Calu3 (cell line): ENCODE results near the gene NEK3. TPM values are rescaled to one million over a fixed set of nuclear protein-coding genes. Genes with fewer than 3 reads are reported as not detected.

ENCODE experiments used
- BruUV-seq: library from RNA; stranded (reverse); fragments of 400-500 nt; replicated peaks from 2 replicates; lab custom pipeline; 2021; lab: Mats Ljungman, UMichigan
- CTCF ChIA-PET: fragments of 300-600 bp; sonication (Branson Sonifier 250); formaldehyde crosslinking; loops from one replicate; lab custom pipeline; 2022; ENCODE audit warnings: antibody characterized with exemption; lab: Charles Lee
- DNase-seq: peaks from one replicate; pipeline ENCODE4 v3.0.0; 2022
- H3K27ac Mint-ChIP-seq: one replicate; pipeline ENCODE4 v1.8.0; 2022; ENCODE audit warnings: mixed read lengths; ENCODE audit not compliant: unreplicated experiment
- H3K27me3 Mint-ChIP-seq: one replicate; pipeline ENCODE4 v1.8.0; 2022; ENCODE audit warnings: mixed read lengths; ENCODE audit not compliant: unreplicated experiment
- H3K36me3 Mint-ChIP-seq: one replicate; pipeline ENCODE4 v1.8.0; 2022; ENCODE audit warnings: mild to moderate bottlenecking, moderate library complexity, mixed read lengths; ENCODE audit not compliant: insufficient read depth, unreplicated experiment
- H3K4me1 Mint-ChIP-seq: one replicate; pipeline ENCODE4 v1.8.0; 2022; ENCODE audit warnings: mild to moderate bottlenecking, low read depth, mixed read lengths; ENCODE audit not compliant: unreplicated experiment
- H3K4me3 Mint-ChIP-seq: one replicate; pipeline ENCODE4 v1.8.0; 2022; ENCODE audit warnings: mild to moderate bottlenecking, low read depth, moderate library complexity, mixed read lengths; ENCODE audit not compliant: unreplicated experiment
- H3K9me3 Mint-ChIP-seq: one replicate; pipeline ENCODE4 v1.8.0; 2022; ENCODE audit warnings: low read depth, mixed read lengths; ENCODE audit not compliant: unreplicated experiment
- CTCF ChIP-seq: fragments of 200-600 bp; IDR thresholded peaks from one replicate; pipeline ENCODE4 v1.8.0; 2022; ENCODE audit warnings: antibody characterized with exemption; ENCODE audit not compliant: unreplicated experiment
- intact Hi-C: fragments of 100-400 bp; cut with micrococcal nuclease; formaldehyde crosslinking; loops from one replicate; pipeline ENCODE4 v1.10.0; 2022; ENCODE audit not compliant: unreplicated experiment
- total RNA-seq: library from RNA; stranded (reverse); gene quantifications from 2 replicates; pipeline ENCODE4 v1.2.3, GENCODE V29; 2022

The NEK3 gene
- total RNA-seq, 1 experiment from 2014 or later, result 2.7 TPM

GRCh38 chr13:52097197-52097596, 62.2 kb downstream of the NEK3 start:
- Mint-ChIP-seq H3K9me3 (peaks cover 5% of the 10 kb centered on the region), H3K27ac (no peak overlapping the region), H3K36me3 (no peaks in the 10 kb centered on the region), H3K4me3 (no peak overlapping the region), H3K27me3 (no peaks in the 10 kb centered on the region), H3K4me1 (no peaks in the 10 kb centered on the region)
- DNase-seq, result no peak
- intact Hi-C loops, result no loop called here
- BruUV-seq, result no TSS peak
- CTCF ChIA-PET, result no interaction called here
- TF ChIP-seq CTCF, result no peak

GRCh38 chr13:52096748-52097147, 62.6 kb downstream of the NEK3 start:
- Mint-ChIP-seq H3K27ac (no peak overlapping the region), H3K4me1 (no peaks in the 10 kb centered on the region), H3K4me3 (no peak overlapping the region), H3K36me3 (no peaks in the 10 kb centered on the region), H3K27me3 (no peaks in the 10 kb centered on the region), H3K9me3 (peaks cover 5% of the 10 kb centered on the region)
- no peak for TF ChIP-seq CTCF
- CTCF ChIA-PET, result no interaction called here
- no peak for DNase-seq
- BruUV-seq, result no TSS peak
- intact Hi-C loops, result no loop called here

GRCh38 chr13:52096062-52096461, 63.3 kb downstream of the NEK3 start:
- no peaks in the 10 kb centered on the region for H3K4me1 Mint-ChIP-seq
- no peaks in the 10 kb centered on the region for H3K27me3 Mint-ChIP-seq

GRCh38 chr13:52092087-52092486, 67.3 kb downstream of the NEK3 start:
- H3K4me3 Mint-ChIP-seq, result no peak overlapping the region
- BruUV-seq, result no TSS peak

More at GRCh38 chr13:52096062-52096461, 63.3 kb downstream of the NEK3 start:
- CTCF ChIA-PET, result no interaction called here
- H3K9me3 Mint-ChIP-seq, result peaks cover 5% of the 10 kb centered on the region
- no peak overlapping the region for H3K27ac Mint-ChIP-seq
- no TSS peak for BruUV-seq
- intact Hi-C loops, result no loop called here
- H3K36me3 Mint-ChIP-seq, result no peaks in the 10 kb centered on the region
- no peak overlapping the region for H3K4me3 Mint-ChIP-seq
- TF ChIP-seq CTCF, result no peak
- no peak for DNase-seq

More at GRCh38 chr13:52092087-52092486, 67.3 kb downstream of the NEK3 start:
- no peaks in the 10 kb centered on the region for H3K4me1 Mint-ChIP-seq
- H3K36me3 Mint-ChIP-seq, result no peaks in the 10 kb centered on the region
- no peaks in the 10 kb centered on the region for H3K27me3 Mint-ChIP-seq
- no peak overlapping the region for H3K27ac Mint-ChIP-seq
- intact Hi-C loops, result no loop called here
- no peak for DNase-seq
- TF ChIP-seq CTCF, result no peak
- CTCF ChIA-PET, result no interaction called here
- H3K9me3 Mint-ChIP-seq, result peaks cover 5% of the 10 kb centered on the region
